Suprapubic skin (tissue), 4 donors: ENCODE data around the gene ALG14. TPM values are rescaled to one million over a fixed set of nuclear protein-coding genes. Genes with fewer than 3 reads are reported as not detected.
"Not testable (repeated sequence)": the region's sequence is repeated elsewhere in the genome, so short reads cannot be mapped to it uniquely, and the experiment has no call there.

ENCODE experiments used
- DNase-seq, 2 donors: peaks; one replicate each; pipeline ENCODE4 v3.0.0-alpha.2; 2019; ENCODE audit warnings: low spot score in 2 of 2
- H3K27ac ChIP-seq: fragments of 200-600 bp; sonication (generic); one replicate; pipeline ENCODE4 v1.5.1; 2019
- H3K27me3 ChIP-seq: fragments of 200-600 bp; sonication (generic); one replicate; pipeline ENCODE4 v1.5.1; 2019
- H3K36me3 ChIP-seq: fragments of 200-600 bp; sonication (generic); one replicate; pipeline ENCODE4 v1.5.1; 2019
- H3K4me1 ChIP-seq: fragments of 200-600 bp; sonication (generic); one replicate; pipeline ENCODE4 v1.5.1; 2019
- H3K4me3 ChIP-seq: fragments of 200-600 bp; sonication (generic); one replicate; pipeline ENCODE4 v1.5.1; 2019; ENCODE audit warnings: mild to moderate bottlenecking
- H3K9me3 ChIP-seq: fragments of 200-600 bp; sonication (generic); one replicate; pipeline ENCODE4 v1.5.1; 2019
- EP300 ChIP-seq: sonication (generic); formaldehyde crosslinking; IDR thresholded peaks from one replicate; pipeline ENCODE4 v1.6.1; 2017; ENCODE audit warnings: antibody characterized with exemption
- POLR2A ChIP-seq, 2 donors: fragments of 450-650 bp; IDR thresholded peaks; one replicate each; pipeline ENCODE4 v1.6.1; 2017; ENCODE audit warnings: antibody characterized with exemption in 2 of 2, mild to moderate bottlenecking in 2 of 2, moderate library complexity in 2 of 2
- POLR2AphosphoS5 ChIP-seq, 3 donors: sonication (generic); formaldehyde crosslinking; IDR thresholded peaks; one replicate each; pipeline ENCODE4 v1.6.1; 2017; ENCODE audit warnings: antibody characterized with exemption in 3 of 3
- WGBS: methylation state at CpG from one replicate; pipeline ENCODE4 v1.1.5; 2018; 5-methylcytosine and 5-hydroxymethylcytosine counted together
- total RNA-seq, 4 donors: library from RNA; depleted of rRNA; stranded (reverse); fragments of >200 nt; gene quantifications; one replicate each; pipeline ENCODE4 v1.1.0, GENCODE V29; 2016
- TF ChIP-seq, protein P1 (sequence below), 2 donors: fragments of 200-600 bp in 1 of 2; fragments of 450-650 bp in 1 of 2; sonication (generic) in 1 of 2; IDR thresholded peaks; one replicate each; pipeline ENCODE4 v1.5.1; 2016 to 2019; ENCODE audit warnings: antibody characterized with exemption in 2 of 2, mild to moderate bottlenecking in 1 of 2, moderate library complexity in 1 of 2

The ALG14 gene
- total RNA-seq, 4 donors from 2014 or later, result 0.80 to 1.6 (median 1.1) TPM

DNA sequence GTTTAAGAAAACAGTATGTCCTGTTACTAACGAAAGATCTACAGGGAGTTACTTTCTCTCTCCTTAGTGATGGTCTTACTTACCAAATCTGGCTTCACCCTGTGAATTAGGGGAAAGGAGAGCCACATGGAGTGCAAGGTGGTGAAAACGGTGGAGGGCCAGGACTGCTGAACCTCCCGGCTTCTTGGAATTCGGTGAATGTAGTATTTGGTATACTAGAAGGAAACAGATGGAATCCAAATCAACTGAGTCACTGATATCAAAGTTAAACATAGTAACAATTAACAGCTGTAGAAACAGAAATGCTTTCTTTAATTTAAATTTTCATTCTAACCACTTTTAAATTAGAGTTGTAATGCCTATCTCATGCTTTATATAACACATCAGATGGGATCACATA is 45.7 kb downstream of the ALG14 start:
- peaks cover 14% of the 10 kb centered on the region for H3K4me1 ChIP-seq
- no peaks in the 10 kb centered on the region for H3K9me3 ChIP-seq
- no peaks in the 10 kb centered on the region for H3K27me3 ChIP-seq
- H3K36me3 ChIP-seq, result peaks cover 16% of the 10 kb centered on the region
- no peak overlapping the region for H3K4me3 ChIP-seq
- H3K27ac ChIP-seq, result no peak overlapping the region
- TF ChIP-seq POLR2AphosphoS5 (IDR thresholded peaks at IDR 0.05) (no peak), EP300 (no peak), POLR2A (IDR thresholded peaks at IDR 0.05) (no peak)
- TF ChIP-seq, protein P1, sequence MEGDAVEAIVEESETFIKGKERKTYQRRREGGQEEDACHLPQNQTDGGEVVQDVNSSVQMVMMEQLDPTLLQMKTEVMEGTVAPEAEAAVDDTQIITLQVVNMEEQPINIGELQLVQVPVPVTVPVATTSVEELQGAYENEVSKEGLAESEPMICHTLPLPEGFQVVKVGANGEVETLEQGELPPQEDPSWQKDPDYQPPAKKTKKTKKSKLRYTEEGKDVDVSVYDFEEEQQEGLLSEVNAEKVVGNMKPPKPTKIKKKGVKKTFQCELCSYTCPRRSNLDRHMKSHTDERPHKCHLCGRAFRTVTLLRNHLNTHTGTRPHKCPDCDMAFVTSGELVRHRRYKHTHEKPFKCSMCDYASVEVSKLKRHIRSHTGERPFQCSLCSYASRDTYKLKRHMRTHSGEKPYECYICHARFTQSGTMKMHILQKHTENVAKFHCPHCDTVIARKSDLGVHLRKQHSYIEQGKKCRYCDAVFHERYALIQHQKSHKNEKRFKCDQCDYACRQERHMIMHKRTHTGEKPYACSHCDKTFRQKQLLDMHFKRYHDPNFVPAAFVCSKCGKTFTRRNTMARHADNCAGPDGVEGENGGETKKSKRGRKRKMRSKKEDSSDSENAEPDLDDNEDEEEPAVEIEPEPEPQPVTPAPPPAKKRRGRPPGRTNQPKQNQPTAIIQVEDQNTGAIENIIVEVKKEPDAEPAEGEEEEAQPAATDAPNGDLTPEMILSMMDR (IDR thresholded peaks at IDR 0.05), result no peak
- 89% methylated on average over 4 of the region's 4 CpGs for WGBS
- DNase-seq, result no peak

DNA sequence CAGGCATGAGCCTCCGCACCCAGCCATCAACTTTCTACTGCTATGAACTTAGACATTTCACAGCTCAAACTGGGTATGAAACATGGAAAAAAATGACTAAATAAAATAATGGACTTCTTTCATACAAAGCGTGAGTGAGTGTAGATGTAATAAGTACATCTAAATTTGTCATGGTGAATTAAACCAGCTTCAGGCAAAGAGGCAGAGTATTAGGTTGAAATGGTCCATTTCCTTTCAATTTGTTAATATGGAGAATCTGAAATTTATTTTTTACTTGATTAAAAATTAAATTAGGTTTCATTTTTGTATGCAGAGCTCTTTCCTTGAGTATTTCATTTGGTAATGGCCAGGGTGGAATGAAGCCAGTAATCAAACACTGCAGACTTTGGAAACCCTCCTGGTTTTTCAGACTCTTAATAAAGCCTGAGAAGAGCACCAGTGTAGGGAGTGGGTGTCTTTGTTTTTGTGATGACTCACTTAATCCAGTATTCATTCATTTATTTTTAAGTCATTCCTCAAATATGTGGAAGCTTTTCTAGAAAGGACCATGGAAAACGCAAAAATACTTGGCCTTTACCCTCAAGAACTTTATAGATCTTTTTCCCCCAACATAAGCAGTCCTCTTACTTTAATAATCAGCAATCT is 49.2 kb downstream of the ALG14 start:
- WGBS, result 67% methylated on average over 3 of the region's 3 CpGs
- H3K9me3 ChIP-seq, result no peaks in the 10 kb centered on the region
- no peak overlapping the region for H3K4me3 ChIP-seq
- no peak for DNase-seq
- peaks cover 16% of the 10 kb centered on the region for H3K36me3 ChIP-seq
- peak overlapping the region; percentile 48 for H3K27ac ChIP-seq
- H3K4me1 ChIP-seq, result peaks cover 32% of the 10 kb centered on the region
- no peak for TF ChIP-seq POLR2A (IDR thresholded peaks at IDR 0.05)
- TF ChIP-seq, protein P1 (IDR thresholded peaks at IDR 0.05), result no peak
- no peak for TF ChIP-seq EP300
- no peak for TF ChIP-seq POLR2AphosphoS5 (IDR thresholded peaks at IDR 0.05)
- H3K27me3 ChIP-seq, result no peaks in the 10 kb centered on the region

DNA sequence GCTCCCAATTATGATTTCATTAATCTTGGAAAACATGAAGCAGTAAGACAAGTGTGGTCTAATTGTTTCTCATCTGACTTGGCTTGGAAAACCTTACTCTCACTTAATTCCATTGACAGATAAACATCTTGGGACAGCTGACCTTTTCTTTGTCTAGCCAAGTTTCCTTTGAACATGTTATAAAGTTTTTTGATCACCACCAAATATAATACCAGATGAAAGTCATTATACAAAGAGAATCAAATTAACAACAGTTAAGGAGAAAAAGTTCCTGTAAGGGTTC is 50.2 kb downstream of the ALG14 start:
- H3K4me1 ChIP-seq, result peaks cover 33% of the 10 kb centered on the region

DNA sequence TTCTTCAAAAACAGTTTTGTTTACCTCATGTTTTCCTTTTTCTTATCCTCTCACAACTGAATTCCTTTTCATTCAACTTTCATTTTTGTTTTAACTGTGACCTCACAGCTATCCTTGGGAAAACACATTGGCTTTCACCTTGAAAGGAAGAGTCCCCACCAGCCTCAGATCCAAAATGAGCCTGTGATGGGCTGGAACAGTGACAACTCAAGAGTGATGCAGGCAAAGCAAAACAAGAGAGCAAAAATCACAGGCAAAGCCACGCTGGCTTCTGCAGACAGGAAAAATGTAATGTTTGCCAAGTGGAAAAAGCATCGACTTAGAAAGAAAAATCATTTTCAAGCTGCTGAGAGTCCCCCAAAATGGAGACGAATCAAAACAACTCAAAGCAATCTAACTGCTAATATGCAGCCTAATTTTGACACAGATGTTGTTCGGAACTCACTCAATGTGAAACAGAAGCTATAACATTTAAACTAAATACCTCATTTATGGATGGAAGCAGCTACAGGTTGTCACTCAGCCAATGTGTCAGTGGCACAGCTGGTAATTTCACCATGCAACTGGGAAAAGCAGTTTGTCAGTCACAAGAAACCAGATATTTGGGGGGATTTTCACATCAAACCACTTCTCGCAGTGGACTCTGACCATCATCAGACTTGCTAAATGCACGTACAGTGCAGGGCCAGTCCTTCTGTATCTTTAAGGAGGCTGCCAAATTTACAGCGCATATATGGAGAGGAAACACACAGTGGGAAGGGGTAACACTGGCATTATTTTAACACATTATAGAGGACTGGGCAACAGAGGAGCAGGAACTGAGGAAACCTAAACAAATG is 50.7 kb downstream of the ALG14 start:
- H3K27me3 ChIP-seq, result no peaks in the 10 kb centered on the region
- H3K9me3 ChIP-seq, result no peaks in the 10 kb centered on the region
- no peak overlapping the region for H3K4me3 ChIP-seq
- H3K27ac ChIP-seq, result peak overlapping the region; percentile 29
- 56% methylated on average over 7 of the region's 7 CpGs for WGBS
- H3K4me1 ChIP-seq, result peaks cover 33% of the 10 kb centered on the region
- no peak for DNase-seq
- H3K36me3 ChIP-seq, result peaks cover 16% of the 10 kb centered on the region
- TF ChIP-seq EP300, result no peak
- no peak for TF ChIP-seq POLR2A (IDR thresholded peaks at IDR 0.05)
- TF ChIP-seq POLR2AphosphoS5 (IDR thresholded peaks at IDR 0.05), result no peak
- TF ChIP-seq, protein P1 (IDR thresholded peaks at IDR 0.05), result no peak

More for the DNA sequence above, 50.2 kb downstream of the ALG14 start:
- no peak for DNase-seq
- Histone ChIP-seq H3K36me3 (peaks cover 16% of the 10 kb centered on the region), H3K27ac (no peak overlapping the region), H3K4me3 (no peak overlapping the region), H3K9me3 (no peaks in the 10 kb centered on the region), H3K27me3 (no peaks in the 10 kb centered on the region)
- TF ChIP-seq POLR2A (IDR thresholded peaks at IDR 0.05) (no peak), POLR2AphosphoS5 (IDR thresholded peaks at IDR 0.05) (no peak), EP300 (no peak)
- TF ChIP-seq, protein P1 (IDR thresholded peaks at IDR 0.05), result no peak

DNA sequence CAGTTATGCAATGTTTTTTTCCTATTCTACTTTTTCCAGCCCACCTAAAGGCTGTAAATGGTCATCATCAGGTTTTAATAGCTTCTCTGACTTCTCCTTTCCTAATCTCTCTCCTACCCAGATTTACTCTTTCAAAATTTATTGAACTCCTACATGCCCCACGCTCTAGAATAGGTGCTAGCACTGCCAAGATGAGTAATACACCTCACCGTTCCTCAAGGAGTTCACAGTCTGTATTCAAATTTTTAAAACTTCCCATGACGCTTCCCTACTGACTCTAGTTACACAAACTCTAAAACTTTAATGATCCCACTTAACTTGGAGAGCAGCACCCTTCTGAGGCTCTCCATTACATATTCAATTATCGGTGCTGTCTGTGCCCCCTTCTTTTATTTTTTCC is 51.6 kb downstream of the ALG14 start:
- no peak for TF ChIP-seq EP300
- TF ChIP-seq POLR2A (IDR thresholded peaks at IDR 0.05), result no peak
- TF ChIP-seq POLR2AphosphoS5 (IDR thresholded peaks at IDR 0.05), result no peak
- TF ChIP-seq, protein P1 (IDR thresholded peaks at IDR 0.05), result no peak
- DNase-seq, result no peak
- peak overlapping the region; percentile 29 for H3K27ac ChIP-seq
- H3K27me3 ChIP-seq, result no peaks in the 10 kb centered on the region
- no peaks in the 10 kb centered on the region for H3K9me3 ChIP-seq
- H3K4me1 ChIP-seq, result peaks cover 33% of the 10 kb centered on the region
- H3K4me3 ChIP-seq, result no peak overlapping the region
- H3K36me3 ChIP-seq, result peaks cover 8% of the 10 kb centered on the region
- WGBS, result 76% methylated on average over 4 of the region's 4 CpGs

DNA sequence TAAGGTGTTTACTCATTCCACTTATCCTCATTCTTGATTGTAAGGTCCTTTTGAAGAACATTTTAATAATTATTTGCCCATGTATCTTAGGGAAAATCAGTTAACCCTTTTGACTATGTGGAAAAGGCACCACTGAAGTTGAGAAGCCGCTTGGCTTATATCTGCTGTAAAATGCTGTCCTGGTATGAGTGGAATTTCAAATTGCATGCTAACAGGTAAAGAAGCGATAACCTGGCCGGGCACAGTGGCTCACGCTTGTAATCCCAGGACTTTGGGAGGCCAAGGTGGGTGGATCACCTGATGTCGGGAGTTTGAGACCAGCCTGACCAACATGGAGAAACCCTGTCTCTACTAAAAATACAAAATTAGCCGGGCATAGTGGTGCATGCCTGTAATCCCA is 53.3 kb downstream of the ALG14 start:
- peaks cover 41% of the 10 kb centered on the region for H3K4me1 ChIP-seq
- H3K9me3 ChIP-seq, H3K36me3 ChIP-seq, H3K27ac ChIP-seq, DNase-seq, H3K4me3 ChIP-seq, H3K27me3 ChIP-seq: not testable (repeated sequence)
- WGBS, result 96% methylated on average over 6 of the region's 6 CpGs
